HCT116 (cell line): ENCODE results near the gene TMCO4.
"Not testable (repeated sequence)": the region's sequence is repeated elsewhere in the genome, so short reads cannot be mapped to it uniquely, and the experiment has no call there.

ENCODE experiments used
- RAD21 ChIP-seq: IDR thresholded peaks from 2 replicates; pipeline ENCODE4 v1.6.1; 2012; ENCODE audit warnings: low read depth, mild to moderate bottlenecking
- TF ChIP-seq, protein P1 (sequence below), 3 experiments: fragments of 200-600 bp in 1 of 3; sonication (generic) in 1 of 3; IDR thresholded peaks in 2 of 3; conservative IDR thresholded peaks in 1 of 3; 2 replicates each; pipeline ENCODE4 v1.5.1; 2012 to 2017; ENCODE audit warnings: low read depth in 2 of 3, low read length in 2 of 3, antibody characterized with exemption in 1 of 3, borderline replicate concordance in 1 of 3, control low read depth in 1 of 3, mild to moderate bottlenecking in 1 of 3, mixed read lengths in 1 of 3, mixed run types in 1 of 3, moderate library complexity in 1 of 3; ENCODE audit not compliant: insufficient read depth in 1 of 3
- TF ChIP-seq, protein P2 (sequence below): IDR thresholded peaks from 2 replicates; pipeline ENCODE4 v1.6.1; 2012

DNA sequence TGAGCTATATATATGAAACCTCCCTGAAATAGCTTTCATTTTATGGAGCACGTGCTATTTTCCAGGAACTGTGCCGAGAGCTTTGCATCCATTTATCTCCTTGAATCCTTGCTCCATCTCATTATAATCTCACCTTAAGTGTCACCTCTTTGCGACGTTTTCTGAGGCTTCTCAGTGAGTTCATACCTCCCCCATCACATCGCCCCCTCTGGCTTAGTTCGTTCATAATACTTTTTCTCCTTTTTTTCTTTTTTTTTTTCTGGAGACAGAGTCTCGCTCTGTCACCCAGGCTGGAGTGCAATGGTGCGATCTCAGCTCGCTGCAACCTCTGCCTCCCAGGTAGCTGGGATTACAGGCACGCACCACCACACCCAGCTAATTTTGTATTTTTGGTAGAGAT, 160.5 kb downstream of the TMCO4 start:
- TF ChIP-seq RAD21, result not testable (repeated sequence)
- TF ChIP-seq, protein P1, sequence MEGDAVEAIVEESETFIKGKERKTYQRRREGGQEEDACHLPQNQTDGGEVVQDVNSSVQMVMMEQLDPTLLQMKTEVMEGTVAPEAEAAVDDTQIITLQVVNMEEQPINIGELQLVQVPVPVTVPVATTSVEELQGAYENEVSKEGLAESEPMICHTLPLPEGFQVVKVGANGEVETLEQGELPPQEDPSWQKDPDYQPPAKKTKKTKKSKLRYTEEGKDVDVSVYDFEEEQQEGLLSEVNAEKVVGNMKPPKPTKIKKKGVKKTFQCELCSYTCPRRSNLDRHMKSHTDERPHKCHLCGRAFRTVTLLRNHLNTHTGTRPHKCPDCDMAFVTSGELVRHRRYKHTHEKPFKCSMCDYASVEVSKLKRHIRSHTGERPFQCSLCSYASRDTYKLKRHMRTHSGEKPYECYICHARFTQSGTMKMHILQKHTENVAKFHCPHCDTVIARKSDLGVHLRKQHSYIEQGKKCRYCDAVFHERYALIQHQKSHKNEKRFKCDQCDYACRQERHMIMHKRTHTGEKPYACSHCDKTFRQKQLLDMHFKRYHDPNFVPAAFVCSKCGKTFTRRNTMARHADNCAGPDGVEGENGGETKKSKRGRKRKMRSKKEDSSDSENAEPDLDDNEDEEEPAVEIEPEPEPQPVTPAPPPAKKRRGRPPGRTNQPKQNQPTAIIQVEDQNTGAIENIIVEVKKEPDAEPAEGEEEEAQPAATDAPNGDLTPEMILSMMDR (IDR thresholded peaks at IDR 0.05 in 2 of 3, conservative IDR thresholded peaks at IDR 0.05 in 1 of 3; ENCODE audit: borderline replicate concordance in 1 of 3, insufficient read depth in 1 of 3, low read depth in 2 of 3, low read length in 2 of 3), result peak in 2 of 3 experiments; percentile 9 to 31; a peak in 1 of 6 replicates
- TF ChIP-seq, protein P2, sequence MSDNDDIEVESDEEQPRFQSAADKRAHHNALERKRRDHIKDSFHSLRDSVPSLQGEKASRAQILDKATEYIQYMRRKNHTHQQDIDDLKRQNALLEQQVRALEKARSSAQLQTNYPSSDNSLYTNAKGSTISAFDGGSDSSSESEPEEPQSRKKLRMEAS, result not testable (repeated sequence)
